Hepatic stellate cell (primary cell): Measurements from ENCODE around the gene ANO4.
"Not testable (repeated sequence)": the region's sequence is repeated elsewhere in the genome, so short reads cannot be mapped to it uniquely, and the experiment has no call there.

ENCODE experiments used
- DNase-seq: peaks from one replicate; pipeline ENCODE4 v3.0.0; 2011; ENCODE audit warnings: low spot score

The ANO4 gene

GRCh38 chr12:101089271-101089670 lies 294.7 kb downstream of the ANO4 start:
- DNase-seq, result no peak

GRCh38 chr12:101090222-101090621 lies 295.6 kb downstream of the ANO4 start:
- DNase-seq, result not testable (repeated sequence)

- no peak for DNase-seq
Measured at GRCh38 chr12:101097829-101098580, 303.4 kb downstream of the ANO4 start.

GRCh38 chr12:101107032-101107763 lies 312.6 kb downstream of the ANO4 start:
- DNase-seq, result no peak

GRCh38 chr12:101108130-101108529 lies 313.6 kb downstream of the ANO4 start:
- no peak for DNase-seq

DNA sequence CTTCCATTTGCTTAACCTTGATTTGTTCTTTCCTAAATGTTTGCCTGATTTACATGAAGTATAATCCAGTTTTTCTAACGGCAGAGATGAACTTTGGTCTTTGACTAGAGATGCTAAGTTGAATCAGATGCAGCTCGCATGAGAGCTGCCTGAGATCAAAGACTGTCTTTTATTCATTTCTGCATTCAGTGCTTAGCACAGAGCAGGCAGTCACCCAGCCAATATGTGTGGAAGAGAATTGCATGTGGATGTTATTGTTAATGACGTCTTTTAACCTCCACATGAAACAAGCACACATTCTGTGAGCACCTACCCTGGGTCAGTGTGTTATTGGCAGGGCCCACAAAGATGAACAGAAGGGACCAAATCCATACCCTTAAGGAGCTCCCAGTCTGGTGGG lies 316.3 kb downstream of the ANO4 start:
- DNase-seq, result no peak

DNA sequence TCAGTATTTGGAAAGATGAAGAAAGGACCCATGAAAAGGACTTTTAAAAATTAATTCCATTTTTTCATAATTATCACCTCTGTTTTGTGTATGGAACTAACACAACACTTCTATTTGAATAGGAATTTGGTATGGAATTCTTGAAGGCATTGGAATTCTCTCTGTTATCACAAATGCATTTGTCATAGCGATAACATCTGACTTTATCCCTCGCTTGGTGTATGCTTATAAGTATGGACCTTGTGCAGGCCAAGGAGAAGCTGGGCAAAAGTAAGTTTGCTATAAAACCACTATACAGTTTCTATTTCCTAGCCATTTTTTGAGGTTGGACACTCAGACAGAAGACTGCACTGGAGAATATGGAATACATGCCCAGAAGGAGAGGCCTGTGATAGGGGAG lies 316.9 kb downstream of the ANO4 start:
- DNase-seq, result no peak

- DNase-seq, result no peak
Measured at GRCh38 chr12:101115326-101115725, 320.8 kb downstream of the ANO4 start.

DNA sequence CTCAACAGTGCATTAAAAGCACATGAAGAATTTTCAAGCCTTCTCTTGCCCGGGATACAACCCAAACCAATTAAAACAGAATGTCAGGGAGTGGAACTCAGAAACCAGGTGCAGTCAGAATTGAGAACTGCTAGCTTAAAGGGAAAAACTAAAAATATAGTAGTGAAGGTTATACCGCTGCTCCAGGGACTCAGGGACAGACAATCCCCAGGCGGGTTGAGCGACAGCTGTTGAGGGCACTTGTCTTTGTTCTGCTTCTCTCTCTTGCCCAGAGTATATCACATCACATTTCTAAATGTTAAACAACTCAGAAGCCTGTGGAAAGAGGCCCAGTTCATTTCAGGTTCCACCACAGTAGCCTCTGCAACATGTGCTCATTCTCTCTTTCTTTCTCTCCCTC lies 322.3 kb downstream of the ANO4 start:
- DNase-seq, result no peak

DNA sequence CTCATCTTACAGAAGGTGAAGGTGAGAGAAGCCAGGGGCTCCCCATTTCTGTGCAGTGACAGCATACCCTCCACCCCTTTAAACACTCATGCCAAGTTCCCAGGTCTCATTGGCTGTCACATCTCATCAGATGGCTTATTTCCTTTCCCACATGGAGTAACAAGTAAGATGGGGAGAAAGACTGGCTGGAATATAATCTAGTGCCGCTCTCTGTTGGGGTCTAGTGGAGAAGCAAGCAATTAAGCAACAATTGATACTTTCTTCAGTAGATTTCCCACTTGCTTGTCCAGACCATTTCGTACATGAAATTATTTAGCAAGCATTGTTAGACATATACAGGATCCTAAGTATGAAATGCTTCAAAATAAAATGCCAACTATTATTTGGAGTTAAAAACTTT lies 323.3 kb downstream of the ANO4 start:
- DNase-seq, result no peak

DNA sequence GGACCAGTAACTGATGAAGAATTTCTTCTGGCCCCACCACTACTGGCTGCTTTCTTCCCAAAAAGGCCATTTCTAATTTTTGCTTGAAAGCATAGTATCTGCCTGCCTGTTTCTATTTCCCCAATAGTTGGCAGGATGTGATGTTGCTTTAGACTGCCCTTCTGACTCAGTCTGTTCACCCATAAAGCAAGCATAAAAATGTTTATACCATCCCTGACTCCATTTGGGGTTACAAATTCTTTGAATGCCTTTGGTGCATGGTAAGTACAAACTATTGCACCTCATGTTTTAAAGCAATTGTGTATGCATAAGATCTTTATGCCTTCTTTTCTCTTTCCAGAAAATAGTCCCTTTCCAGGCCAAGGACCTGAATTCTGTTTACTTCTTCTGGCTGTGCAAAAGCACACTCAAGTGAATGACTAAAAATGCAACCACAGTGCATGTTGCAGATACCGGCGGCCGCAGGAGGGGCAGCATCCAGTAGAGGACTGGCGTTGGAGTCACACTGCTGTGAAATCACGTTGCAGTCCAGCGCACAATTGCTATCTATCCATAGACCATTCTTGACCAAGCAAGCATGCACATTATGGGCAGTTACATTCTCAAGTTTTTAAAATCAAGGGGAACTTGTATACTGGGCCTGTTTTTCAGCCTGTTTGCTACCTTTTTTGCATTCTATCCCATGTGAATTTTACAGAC lies 333.1 kb downstream of the ANO4 start:
- DNase-seq, result no peak

GRCh38 chr12:101145777-101146431 lies 351.3 kb downstream of the ANO4 start:
- not testable (repeated sequence) for DNase-seq

DNA sequence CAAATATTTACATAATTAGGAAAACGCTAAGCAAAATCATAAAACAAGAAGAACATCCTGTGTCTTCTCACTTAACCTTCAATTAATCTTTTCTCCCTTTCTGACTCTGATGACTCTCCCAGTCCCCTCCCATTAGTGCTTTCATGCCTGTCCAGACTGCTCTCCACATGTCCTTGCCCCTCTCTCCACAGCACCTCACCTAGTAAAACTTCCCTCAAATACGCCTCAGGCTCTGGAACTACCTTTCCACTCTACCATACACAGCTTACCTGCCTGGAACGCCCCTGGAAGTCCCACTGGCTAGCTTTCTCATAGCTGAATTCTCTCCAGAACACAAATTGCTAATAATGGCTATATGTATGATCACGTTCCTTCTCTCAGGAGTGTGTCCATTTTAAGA lies 370.7 kb downstream of the ANO4 start:
- no peak for DNase-seq

GRCh38 chr12:101166866-101167265 lies 372.3 kb downstream of the ANO4 start:
- no peak for DNase-seq

DNA sequence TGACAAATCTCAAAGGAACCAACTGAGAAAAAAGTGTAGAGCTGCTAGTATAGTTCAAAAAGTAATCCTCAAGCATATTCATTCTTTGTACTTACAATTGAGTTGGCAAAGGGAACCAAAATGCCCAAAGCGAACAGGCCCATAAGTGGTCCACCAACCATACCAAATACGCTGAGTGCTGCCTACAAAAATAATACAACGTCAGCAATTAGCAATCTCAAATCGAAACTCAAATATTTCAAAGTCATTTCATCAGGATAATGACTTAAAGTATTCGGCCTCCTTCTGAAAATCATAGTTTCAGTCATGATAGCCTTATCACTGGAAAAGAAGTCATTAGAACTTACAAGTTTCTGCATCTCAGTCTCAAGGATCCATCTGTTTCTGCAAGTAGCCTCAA lies 373.4 kb downstream of the ANO4 start:
- DNase-seq, result no peak

- DNase-seq, result no peak
Measured at GRCh38 chr12:101172316-101172715, 377.7 kb downstream of the ANO4 start.

GRCh38 chr12:101173197-101173749 lies 378.7 kb downstream of the ANO4 start:
- no peak for DNase-seq

DNA sequence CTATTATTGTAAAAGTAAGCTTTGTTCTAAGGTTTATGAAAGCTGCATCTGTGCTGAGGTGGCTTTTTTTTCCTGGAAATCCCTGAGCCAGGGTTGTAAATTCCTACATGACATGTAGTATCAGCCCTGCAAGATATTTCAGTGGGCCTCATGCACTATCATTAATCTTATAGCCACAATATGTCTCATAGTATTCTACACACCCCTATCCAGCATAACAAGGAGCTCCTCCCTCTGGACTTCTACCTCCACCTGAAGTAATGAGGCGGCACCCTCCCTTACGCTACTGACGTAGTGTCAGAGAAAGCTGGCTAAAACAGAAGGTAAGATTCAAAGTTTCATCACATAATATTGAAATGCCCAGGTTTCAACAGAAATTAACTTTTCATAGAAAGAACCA lies 380.0 kb downstream of the ANO4 start:
- DNase-seq, result no peak
